K562 (cell line): ENCODE results near the gene IL1RN. TPM values are rescaled to one million over a fixed set of nuclear protein-coding genes. Genes with fewer than 3 reads are reported as not detected.

Source experiments
- ATAC-seq: fragments of 200-7000 bp; cut with Tn5 transposase; 3 replicates; pipeline ENCODE4 v1.9.1; 2020; ENCODE audit warnings: moderate library complexity
- BruUV-seq: library from RNA; stranded (reverse); fragments of 400-500 nt; replicated peaks from 2 replicates; lab custom pipeline; 2021; lab: Mats Ljungman, UMichigan
- CTCF ChIA-PET: fragments of 300-600 bp; formaldehyde crosslinking; extraction: SDS; loops from one replicate; lab custom pipeline; 2021; ENCODE audit warnings: low intra/inter-chr PET ratio; lab: Yijun Ruan, JAX
- POLR2A ChIA-PET: fragments of 300-600, 350-650 bp; sonication (Branson Sonifier 250); formaldehyde crosslinking; extraction: SDS; loops from one replicate; lab custom pipeline; 2021; ENCODE audit warnings: antibody characterized with exemption, inconsistent platforms; lab: Yijun Ruan, JAX
- DNase-seq, 4 experiments: peaks; one replicate each; pipeline versions ENCODE4 v3.0.0 to v3.0.0-alpha.2; 2011 to 2018; ENCODE audit warnings: low spot score in 3 of 4, mixed read lengths in 3 of 4; ENCODE audit errors: extremely low read depth in 1 of 4
- FAIRE-seq: peaks from 2 replicates; lab custom pipeline; 2011; peaks lifted over from hg19 to GRCh38; lab: Jason Lieb, UNC
- H2AFZ ChIP-seq: 2 replicates; pipeline ENCODE4 v1.6.0; 2011; ENCODE audit warnings: low read depth, low read length, control low read depth, inconsistent platforms
- H3K27ac ChIP-seq: fragments of 200-600 bp; 3 replicates; pipeline ENCODE4 v1.8.0; 2011; ENCODE audit warnings: low read depth, mild to moderate bottlenecking, control low read depth, inconsistent platforms, low read length, moderate library complexity, mixed read lengths; ENCODE audit errors: extremely low read depth
- H3K27me3 ChIP-seq, 2 experiments: fragments of 300-600 bp in 1 of 2; 2 replicates in 1 of 2; 3 replicates in 1 of 2; pipeline versions ENCODE4 v1.6.0 to v1.8.0; 2011; ENCODE audit warnings: inconsistent platforms in 2 of 2, low read length in 2 of 2, mild to moderate bottlenecking in 1 of 2, mixed read lengths in 1 of 2, moderate library complexity in 1 of 2; ENCODE audit not compliant: control insufficient read depth in 2 of 2, insufficient read depth in 2 of 2
- H3K36me3 ChIP-seq: fragments of 300-600 bp; 3 replicates; pipeline ENCODE4 v1.8.0; 2011; ENCODE audit warnings: mild to moderate bottlenecking, low read length, inconsistent platforms; ENCODE audit not compliant: control insufficient read depth, insufficient read depth
- H3K4me1 ChIP-seq, 2 experiments: fragments of 200-600 bp in 1 of 2; replicated peaks in 1 of 2; 2 replicates in 1 of 2; 3 replicates in 1 of 2; pipeline versions ENCODE4 v1.5.1 to v1.8.0; 2011; ENCODE audit warnings: inconsistent platforms in 2 of 2, low read length in 2 of 2, mild to moderate bottlenecking in 1 of 2, mixed read lengths in 1 of 2, moderate library complexity in 1 of 2; ENCODE audit not compliant: control insufficient read depth in 2 of 2, insufficient read depth in 2 of 2
- H3K4me2 ChIP-seq: 2 replicates; pipeline ENCODE4 v1.6.1; 2011; ENCODE audit warnings: low read length, control low read depth, inconsistent platforms, mixed read lengths; ENCODE audit not compliant: insufficient read depth
- H3K4me3 ChIP-seq: fragments of 200-600 bp; sonication (generic), shearing (Covaris generic); 2 replicates; pipeline ENCODE4 v1.5.1; 2016; ENCODE audit warnings: control low read depth, inconsistent platforms
- H3K79me2 ChIP-seq: fragments of 200-600 bp; 3 replicates; pipeline ENCODE4 v1.8.0; 2011; ENCODE audit warnings: low read length, inconsistent platforms; ENCODE audit not compliant: control insufficient read depth, insufficient read depth
- H3K9ac ChIP-seq, 2 experiments: 2 replicates each; pipeline versions ENCODE4 v1.6.0 to v1.6.1; 2011; ENCODE audit warnings: low read depth in 2 of 2, low read length in 2 of 2, control low read depth in 1 of 2, inconsistent platforms in 1 of 2, mild to moderate bottlenecking in 1 of 2, mixed read lengths in 1 of 2; ENCODE audit not compliant: insufficient read depth in 1 of 2
- H3K9me1 ChIP-seq: one replicate; pipeline ENCODE4 v1.6.0; 2011; ENCODE audit warnings: inconsistent platforms, mild to moderate bottlenecking, low read length, moderate library complexity; ENCODE audit not compliant: control insufficient read depth, insufficient read depth
- H3K9me3 ChIP-seq: replicated peaks from 2 replicates; pipeline ENCODE4 v1.5.1; 2011; ENCODE audit warnings: low read depth, low read length, inconsistent platforms; ENCODE audit not compliant: control insufficient read depth, insufficient read depth
- H4K20me1 ChIP-seq: replicated peaks from 2 replicates; pipeline ENCODE4 v1.6.1; 2011; ENCODE audit warnings: low read length, inconsistent platforms, mixed read lengths; ENCODE audit not compliant: control insufficient read depth, insufficient read depth
- CEBPB ChIP-seq: fragments of 450-650 bp; IDR thresholded peaks from 2 replicates; pipeline ENCODE4 v1.6.1; 2016; ENCODE audit warnings: missing genetic modification characterization, missing compliant biosample characterization
- ELK3 ChIP-seq: fragments of 450-650 bp; formaldehyde crosslinking; IDR thresholded peaks from 2 replicates; pipeline ENCODE4 v1.4.0; 2020; ENCODE audit warnings: mild to moderate bottlenecking
- ETV5 ChIP-seq: sonication (generic); formaldehyde crosslinking; IDR thresholded peaks from 2 replicates; pipeline ENCODE4 v1.4.0; 2020; ENCODE audit warnings: low read depth, mild to moderate bottlenecking, missing genetic modification reagents
- FOSL1 ChIP-seq: fragments of 200-800 bp; sonication (Bioruptor generic); conservative IDR thresholded peaks from 2 replicates; pipeline ENCODE4 v1.6.1; 2016; ENCODE audit warnings: missing genetic modification characterization, missing compliant biosample characterization
- KLF6 ChIP-seq: fragments of 250-450 bp; sonication (Bioruptor Pico); IDR thresholded peaks from 2 replicates; pipeline ENCODE4 v1.4.0; 2020; ENCODE audit warnings: mild to moderate bottlenecking, moderate library complexity, borderline replicate concordance
- PHF20 ChIP-seq: fragments of 450-650 bp; IDR thresholded peaks from 2 replicates; pipeline ENCODE4 v1.6.1; 2018; ENCODE audit not compliant: partially characterized antibody
- ZNF384 ChIP-seq: IDR thresholded peaks from 2 replicates; pipeline ENCODE4 v1.6.1; 2012; ENCODE audit warnings: low read depth, low read length, improper control_type of control experiment
- ZNF639 ChIP-seq, 2 experiments: fragments of 200-800 bp in 1 of 2; sonication (Bioruptor generic) in 1 of 2; sonication (generic) in 1 of 2; formaldehyde crosslinking in 1 of 2; IDR thresholded peaks in 1 of 2; conservative IDR thresholded peaks in 1 of 2; 2 replicates each; pipeline versions ENCODE4 v1.5.0 to v1.6.1; 2016 to 2020; ENCODE audit warnings: missing compliant biosample characterization in 1 of 2, missing genetic modification characterization in 1 of 2, missing genetic modification reagents in 1 of 2
- WGBS: fragments of 100-300 bp; shearing (Covaris generic); methylation state at CpG from one replicate; pipeline ENCODE4 v1.1.6; 2016; ENCODE audit warnings: low coverage, mixed read lengths; ENCODE audit not compliant: insufficient coverage; ENCODE audit errors: missing lambda C conversion rate; 5-methylcytosine and 5-hydroxymethylcytosine counted together
- in situ Hi-C: fragments of 300-500 bp; cut with MboI; formaldehyde crosslinking; loops from 4 replicates; pipeline ENCODE4 v1.15.0; 2018; ENCODE audit warnings: inconsistent platforms, mixed read lengths
- intact Hi-C: fragments of 100-400 bp; cut with micrococcal nuclease; formaldehyde crosslinking; loops from 2 replicates; pipeline ENCODE4 v1.14.2; 2022
- polyA plus RNA-seq, 8 experiments: library from polyadenylated mRNA; depleted of rRNA in 4 of 8; stranded (reverse) in 5 of 8; unstranded in 3 of 8; fragments of >200 nt; fragmentation: Nextera tagmentation in 2 of 8; fragmentation: Illumina TruSeq in 1 of 8; extraction: Ambion mirVana in 2 of 8; extraction: Trizol in 1 of 8; gene quantifications; 2 replicates each; pipeline versions ENCODE4 v1.2.1 to v1.2.3, GENCODE V29; 2011 to 2014; ENCODE audit warnings: inconsistent platforms in 1 of 8, missing spikeins in 1 of 8
- total RNA-seq, 7 experiments: library from RNA; depleted of rRNA in 6 of 7; stranded (reverse); fragments of >200 nt in 6 of 7; fragmentation: Illumina TruSeq in 2 of 7; extraction: Trizol in 2 of 7; gene quantifications; 2 replicates each; pipeline versions ENCODE4 v1.2.1 to v1.2.3, GENCODE V29; 2011 to 2021; ENCODE audit warnings: low replicate concordance in 1 of 7
- TF ChIP-seq, protein P1 (sequence below): fragments of 450-650 bp; IDR thresholded peaks from 2 replicates; pipeline ENCODE4 v1.6.1; 2018; ENCODE audit warnings: mild to moderate bottlenecking, low read depth; ENCODE audit not compliant: partially characterized antibody
- TF ChIP-seq, protein P2 (sequence below): fragments of 450-650 bp; IDR thresholded peaks from 2 replicates; pipeline ENCODE4 v1.7.1; 2018; ENCODE audit warnings: mild to moderate bottlenecking, low read depth; ENCODE audit not compliant: partially characterized antibody

Gene IL1RN
- total and polyA plus RNA-seq, 9 of the 15 experiments (the other 6 are each of a cell fraction or from before 2014, with no cell fraction given) = 0.13 TPM; not detected in 8

DNA sequence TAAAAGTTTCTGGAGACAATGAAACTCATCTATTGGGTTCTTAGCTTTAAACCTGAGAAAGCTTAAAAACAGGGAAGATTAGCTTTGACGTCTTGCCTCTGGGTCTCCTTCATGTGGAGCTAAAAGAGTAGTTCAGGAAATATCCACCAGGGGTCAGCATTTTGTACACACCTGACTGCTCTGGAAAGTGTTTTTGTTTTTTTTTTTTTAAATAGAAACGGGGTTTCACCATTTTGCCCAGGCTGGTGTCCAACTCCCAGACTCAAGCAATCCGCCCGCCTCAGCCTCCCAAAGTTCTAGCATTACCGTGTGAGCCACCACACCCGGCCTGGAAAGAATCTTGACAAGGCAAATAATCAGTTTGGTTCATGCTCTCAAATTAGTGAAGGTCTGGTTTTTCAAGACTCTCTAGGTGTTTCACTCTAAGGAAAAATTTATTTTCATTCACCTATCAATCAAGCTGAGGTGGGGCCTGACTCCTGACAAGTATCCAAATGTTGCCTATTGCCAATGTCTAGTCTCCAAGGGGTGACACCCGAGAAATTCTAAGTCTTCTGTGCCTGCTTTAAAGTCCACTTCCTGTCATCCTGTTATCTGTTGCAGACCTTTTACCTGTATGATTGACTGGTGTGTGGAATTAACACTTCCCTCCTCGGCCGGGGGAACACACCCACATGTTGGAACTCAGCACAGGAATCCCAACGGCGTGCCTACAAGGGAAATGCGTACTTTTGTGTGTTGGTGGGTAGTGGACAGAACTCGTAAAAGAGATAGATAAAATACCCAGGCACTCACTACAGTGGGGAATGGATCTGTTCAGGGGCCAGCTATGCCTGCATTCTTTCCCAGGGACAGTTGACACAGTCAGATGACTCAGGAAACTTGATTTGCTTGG lies 11.3 kb downstream of the IL1RN start (continued):
- TF ChIP-seq ETV5 (CRISPR knock-in tag) (0 out of 2 replicates have a peak, but pooled peaks have one; percentile 27), ZNF384 (peak; percentile 97), ELK3 (CRISPR knock-in tag) (no peak)

GRCh38 chr2:113141451-113141850 lies 14.1 kb downstream of the IL1RN start:
- Histone ChIP-seq H3K9ac (no peak overlapping the region), H3K4me1 (peaks cover 0 to 5% of the 10 kb centered on the region in 2 experiments; a peak in 2 of 5 replicates), H2AFZ (no peak overlapping the region), H3K27me3 (0 out of 5 replicates have a peak, but pooled peaks cover 0 to 4% of the 10 kb centered on the region in 2 experiments), H3K9me1 (no peaks in the 10 kb centered on the region), H3K36me3 (no peaks in the 10 kb centered on the region), H3K27ac (no peak overlapping the region), H3K4me2 (no peak overlapping the region), H4K20me1 (no peaks in the 10 kb centered on the region), H3K9me3 (no peaks in the 10 kb centered on the region), H3K4me3 (no peak overlapping the region), H3K79me2 (no peaks in the 10 kb centered on the region)
- in situ Hi-C loops (no loop called here), intact Hi-C loops (no loop called here)
- FAIRE-seq (no peak), ATAC-seq (no peak), DNase-seq (no peak)
- no TSS peak for BruUV-seq
- POLR2A ChIA-PET = interaction anchor here (0.9 kb wide), 1 partner anchor 9 kb away, joined by 3 read pairs; no protein-coding TSS in a partner anchor
- 20% methylated on average over 6 of the region's 6 CpGs for WGBS
- CTCF ChIA-PET = no interaction called here
- no peak for TF ChIP-seq CEBPB
- no peak for TF ChIP-seq FOSL1 (tag)
- TF ChIP-seq KLF6 (CRISPR knock-in tag) = no peak
- TF ChIP-seq, protein P1, sequence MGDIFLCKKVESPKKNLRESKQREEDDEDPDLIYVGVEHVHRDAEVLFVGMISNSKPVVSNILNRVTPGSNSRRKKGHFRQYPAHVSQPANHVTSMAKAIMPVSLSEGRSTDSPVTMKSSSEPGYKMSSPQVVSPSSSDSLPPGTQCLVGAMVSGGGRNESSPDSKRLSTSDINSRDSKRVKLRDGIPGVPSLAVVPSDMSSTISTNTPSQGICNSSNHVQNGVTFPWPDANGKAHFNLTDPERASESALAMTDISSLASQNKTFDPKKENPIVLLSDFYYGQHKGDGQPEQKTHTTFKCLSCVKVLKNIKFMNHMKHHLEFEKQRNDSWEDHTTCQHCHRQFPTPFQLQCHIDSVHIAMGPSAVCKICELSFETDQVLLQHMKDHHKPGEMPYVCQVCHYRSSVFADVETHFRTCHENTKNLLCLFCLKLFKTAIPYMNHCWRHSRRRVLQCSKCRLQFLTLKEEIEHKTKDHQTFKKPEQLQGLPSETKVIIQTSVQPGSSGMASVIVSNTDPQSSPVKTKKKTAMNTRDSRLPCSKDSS = no peak
- no peak for TF ChIP-seq ZNF639 (CRISPR knock-in tag; conservative IDR thresholded peaks at IDR 0.05 in 1 of 2, IDR thresholded peaks at IDR 0.05 in 1 of 2)
- TF ChIP-seq, protein P2, sequence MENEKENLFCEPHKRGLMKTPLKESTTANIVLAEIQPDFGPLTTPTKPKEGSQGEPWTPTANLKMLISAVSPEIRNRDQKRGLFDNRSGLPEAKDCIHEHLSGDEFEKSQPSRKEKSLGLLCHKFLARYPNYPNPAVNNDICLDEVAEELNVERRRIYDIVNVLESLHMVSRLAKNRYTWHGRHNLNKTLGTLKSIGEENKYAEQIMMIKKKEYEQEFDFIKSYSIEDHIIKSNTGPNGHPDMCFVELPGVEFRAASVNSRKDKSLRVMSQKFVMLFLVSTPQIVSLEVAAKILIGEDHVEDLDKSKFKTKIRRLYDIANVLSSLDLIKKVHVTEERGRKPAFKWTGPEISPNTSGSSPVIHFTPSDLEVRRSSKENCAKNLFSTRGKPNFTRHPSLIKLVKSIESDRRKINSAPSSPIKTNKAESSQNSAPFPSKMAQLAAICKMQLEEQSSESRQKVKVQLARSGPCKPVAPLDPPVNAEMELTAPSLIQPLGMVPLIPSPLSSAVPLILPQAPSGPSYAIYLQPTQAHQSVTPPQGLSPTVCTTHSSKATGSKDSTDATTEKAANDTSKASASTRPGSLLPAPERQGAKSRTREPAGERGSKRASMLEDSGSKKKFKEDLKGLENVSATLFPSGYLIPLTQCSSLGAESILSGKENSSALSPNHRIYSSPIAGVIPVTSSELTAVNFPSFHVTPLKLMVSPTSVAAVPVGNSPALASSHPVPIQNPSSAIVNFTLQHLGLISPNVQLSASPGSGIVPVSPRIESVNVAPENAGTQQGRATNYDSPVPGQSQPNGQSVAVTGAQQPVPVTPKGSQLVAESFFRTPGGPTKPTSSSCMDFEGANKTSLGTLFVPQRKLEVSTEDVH = no peak
- no peak for TF ChIP-seq PHF20
